ENCODE data around the gene MRPS6.

MRPS6 gene

DNA sequence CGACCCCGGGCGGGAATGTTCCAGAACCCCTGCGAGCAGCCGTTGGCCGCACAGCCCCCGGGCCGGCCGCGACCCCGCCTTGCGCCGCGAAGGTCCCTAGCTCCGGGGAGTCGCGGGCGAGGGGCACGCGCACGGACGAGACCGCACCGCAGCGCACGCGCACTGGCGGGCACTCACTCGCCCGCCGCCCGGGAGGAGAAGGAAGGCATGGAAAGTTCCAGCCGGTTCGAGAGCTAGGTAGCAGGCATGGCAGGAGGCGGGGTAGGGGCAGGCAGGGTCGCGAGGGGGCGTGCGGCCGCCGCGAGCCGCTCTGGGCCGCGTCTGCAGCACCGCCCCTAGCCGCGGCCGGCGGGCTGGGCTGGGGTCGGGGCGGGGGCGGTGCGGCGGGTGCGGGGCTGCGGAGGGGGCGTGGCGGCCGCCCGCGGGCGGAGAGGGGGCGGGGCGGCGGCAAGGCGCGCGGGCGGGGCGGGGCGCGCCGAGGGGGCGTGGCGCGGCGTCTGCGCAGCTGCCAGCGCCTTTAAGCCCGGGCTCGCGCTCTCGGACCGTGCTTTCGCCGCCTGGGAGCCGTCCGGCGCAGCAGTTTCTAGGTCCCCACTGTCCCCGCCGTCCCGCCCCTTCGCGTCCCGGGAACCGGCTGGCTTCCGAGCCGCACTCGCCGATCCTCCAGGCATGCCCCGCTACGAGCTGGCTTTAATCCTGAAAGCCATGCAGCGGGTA lies at the start of gene MRPS6, which contains the start of gene SLC5A3:
Gene MRPS6 (plus strand): TSS at position 547 of the 717 bp plus-strand sequence. CDS start 123 bp downstream, at position 670.
Gene SLC5A3 (plus strand): TSS at position 547 of the 717 bp plus-strand sequence. CDS start 21,621 bp downstream, outside the sequence.
- DNase-seq (ENCODE audit: low read depth in 2 of 2, low spot score in 1 of 2), result peak; percentile 44 to 47

DNA sequence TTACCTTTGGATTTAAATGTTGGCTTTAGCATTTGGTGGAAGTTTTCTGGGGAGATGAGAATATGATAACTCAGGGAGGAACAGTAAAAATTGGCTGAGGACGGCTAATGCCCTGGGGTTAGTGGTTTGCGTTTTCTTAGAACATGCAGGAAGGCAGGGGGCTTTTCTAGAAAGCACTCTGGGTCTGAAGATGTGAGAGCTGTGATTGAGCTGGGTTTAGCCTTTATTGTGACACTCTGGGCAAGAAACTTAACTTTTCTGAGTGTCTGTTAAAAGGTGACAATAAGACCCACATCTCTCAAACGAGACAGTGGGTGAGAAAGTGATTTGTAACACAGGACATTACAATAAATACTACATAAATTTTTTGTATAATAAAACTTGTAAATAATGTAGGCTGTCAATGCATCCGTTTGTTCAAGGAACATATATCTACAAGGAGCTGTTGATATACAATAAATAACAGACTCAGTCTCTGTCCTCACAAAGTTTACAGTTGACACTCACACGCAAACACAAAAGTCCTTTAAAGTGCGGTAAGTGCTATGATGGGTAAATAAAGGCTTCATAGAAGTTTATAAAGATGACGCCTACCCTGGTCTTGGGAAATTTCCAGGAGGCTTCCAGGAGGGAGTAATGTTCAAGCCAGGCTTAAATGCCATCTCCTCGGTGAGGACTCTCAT lies 49.5 kb upstream of the MRPS6 start:
- DNase-seq (ENCODE audit: low read depth in 2 of 2, low spot score in 1 of 2), result no peak

DNA sequence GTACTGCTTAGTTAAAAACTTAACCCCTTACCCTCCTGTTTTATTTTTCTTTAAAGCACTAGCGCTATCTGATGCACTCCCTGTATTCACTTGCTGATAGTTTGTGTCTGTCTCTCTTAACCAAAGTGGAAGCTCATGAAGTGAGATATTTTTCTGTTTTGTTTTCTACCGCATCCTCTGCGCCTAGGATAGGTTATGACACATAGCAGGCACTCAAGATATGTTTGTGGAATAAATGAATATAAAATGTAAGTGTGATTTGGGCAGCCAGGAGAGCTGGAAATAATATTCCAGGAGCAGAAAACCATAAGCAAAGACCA lies 49.0 kb upstream of the MRPS6 start:
- DNase-seq (ENCODE audit: low read depth in 2 of 2, low spot score in 1 of 2), result no peak

DNA sequence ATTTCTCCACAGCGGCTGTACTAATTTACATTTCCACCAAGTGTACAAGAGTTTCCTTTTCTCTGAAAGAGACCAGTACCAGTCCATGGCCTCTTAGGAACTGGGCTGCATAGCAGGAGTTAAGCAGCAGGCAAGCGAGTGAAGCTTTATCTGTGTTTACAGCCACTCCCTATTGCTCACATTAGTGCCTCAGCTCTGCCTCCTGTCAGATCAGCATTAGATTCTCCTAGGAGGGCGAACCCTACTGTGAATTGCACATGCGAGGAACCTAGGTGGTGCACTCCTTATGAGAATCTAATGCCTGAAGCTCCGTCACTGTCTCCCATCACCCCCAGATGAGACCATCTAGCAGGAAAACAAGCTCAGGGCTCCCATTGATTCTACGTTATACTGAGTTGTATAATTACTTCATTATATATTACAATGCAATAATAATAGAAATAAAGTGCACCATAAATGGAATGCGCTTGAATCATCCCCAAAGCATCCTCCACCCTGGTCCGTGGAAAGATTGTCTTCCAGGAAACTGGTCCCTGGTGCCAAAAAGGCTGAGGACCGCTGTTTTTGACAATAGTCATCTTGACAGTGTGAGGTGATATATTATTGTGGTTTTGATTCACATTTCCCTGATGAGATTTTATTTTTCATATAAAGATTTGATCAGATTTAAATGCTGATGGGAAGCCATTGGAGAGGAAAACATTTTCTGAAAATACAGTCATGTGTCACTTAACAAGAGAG lies 45.5 kb upstream of the MRPS6 start:
- DNase-seq (ENCODE audit: low read depth in 2 of 2, low spot score in 1 of 2), result no peak

DNA sequence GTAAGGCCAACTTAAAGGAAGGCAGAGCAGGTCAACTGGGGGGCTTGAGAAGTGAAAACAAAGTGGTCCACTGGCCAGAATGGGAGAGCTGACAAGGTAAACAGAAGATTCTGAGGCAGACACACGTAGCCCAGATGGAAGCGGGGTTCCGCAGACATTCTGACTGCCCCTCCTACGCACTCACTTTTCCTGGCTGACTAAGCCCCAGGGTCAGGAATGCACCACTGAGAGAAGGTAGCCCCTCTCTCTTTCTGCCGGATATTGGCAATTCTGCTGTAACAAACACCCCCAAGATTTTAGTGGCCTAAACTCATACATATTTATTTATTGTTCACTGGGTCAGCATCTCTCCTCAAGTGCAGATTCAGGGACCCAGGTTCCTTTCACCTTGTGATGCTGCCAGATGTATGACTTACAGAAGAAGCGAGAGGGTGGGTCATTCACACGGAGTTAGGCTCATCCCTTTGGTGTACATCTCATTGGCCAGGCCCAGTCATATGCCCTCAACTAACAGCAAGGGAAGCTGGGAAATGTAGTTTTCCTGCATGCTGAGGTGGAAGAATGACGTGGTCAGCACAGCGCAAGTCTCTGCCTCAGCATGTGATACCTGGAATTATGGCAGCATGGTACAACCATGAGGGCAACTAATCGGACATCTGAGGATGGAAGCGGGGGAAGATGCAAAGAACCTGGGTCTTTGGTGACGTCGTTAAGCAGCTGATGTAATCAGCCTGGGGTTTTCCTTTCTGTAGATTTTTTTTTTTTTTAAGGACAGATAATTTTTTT lies 43.4 kb upstream of the MRPS6 start:
- DNase-seq (ENCODE audit: low read depth in 2 of 2, low spot score in 1 of 2), result no peak

DNA sequence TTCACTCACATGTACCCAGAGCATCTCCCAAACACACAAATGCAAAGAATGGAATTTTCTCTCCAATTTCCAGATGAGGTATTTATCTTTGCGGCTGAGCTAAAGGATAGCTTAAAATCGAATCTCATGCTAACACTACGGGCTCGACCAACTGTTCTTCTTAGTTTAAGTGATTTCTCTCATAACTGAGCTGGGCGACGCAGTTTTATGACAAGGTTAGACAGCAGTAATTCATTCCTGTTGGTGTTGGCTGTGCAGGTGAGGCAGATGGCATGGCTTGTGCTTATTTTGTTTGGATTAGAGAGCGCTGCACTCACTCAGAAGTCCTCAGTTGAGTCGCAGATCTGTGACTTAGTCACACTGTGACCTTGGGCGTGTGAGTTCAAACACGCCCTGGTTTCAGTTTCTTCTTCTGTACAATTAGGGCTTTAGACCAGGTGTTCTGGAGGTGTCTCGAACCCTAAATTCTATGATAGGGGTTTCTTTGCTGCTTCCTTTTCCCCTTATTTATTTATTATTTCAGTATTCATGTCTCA lies 41.5 kb upstream of the MRPS6 start:
- no peak for DNase-seq (ENCODE audit: low read depth in 2 of 2, low spot score in 1 of 2)

DNA sequence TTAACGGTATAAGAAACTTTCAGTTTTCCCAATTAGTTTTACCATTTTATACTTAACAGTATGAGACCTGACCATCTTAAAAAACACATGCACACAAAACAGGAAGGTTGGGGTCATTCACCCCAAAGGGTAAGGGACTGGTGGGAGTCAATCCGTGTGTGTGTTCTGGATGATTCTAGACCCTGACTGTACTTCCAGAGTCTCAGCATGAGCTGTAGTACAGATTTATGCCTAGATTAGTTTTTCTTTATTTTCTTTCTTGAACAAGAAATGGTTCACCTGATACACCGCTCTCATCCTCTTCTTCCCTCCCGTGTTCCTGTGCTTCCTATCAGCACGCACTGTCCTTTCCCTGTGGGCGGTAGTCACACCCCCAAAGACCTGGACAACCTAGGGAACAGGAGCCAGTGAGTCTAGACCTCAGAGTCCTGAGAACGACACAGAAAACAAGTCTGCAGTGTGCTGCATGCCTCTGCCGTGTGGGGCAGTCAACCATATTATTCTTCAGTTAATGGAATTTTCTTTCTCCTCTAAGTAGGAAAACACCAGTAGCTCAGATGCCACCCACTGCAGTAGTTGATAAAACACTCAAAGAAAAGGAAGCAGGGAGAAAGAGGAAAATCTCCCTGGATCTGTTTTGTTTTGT lies 38.9 kb upstream of the MRPS6 start:
- no peak for DNase-seq (ENCODE audit: low read depth in 2 of 2, low spot score in 1 of 2)

DNA sequence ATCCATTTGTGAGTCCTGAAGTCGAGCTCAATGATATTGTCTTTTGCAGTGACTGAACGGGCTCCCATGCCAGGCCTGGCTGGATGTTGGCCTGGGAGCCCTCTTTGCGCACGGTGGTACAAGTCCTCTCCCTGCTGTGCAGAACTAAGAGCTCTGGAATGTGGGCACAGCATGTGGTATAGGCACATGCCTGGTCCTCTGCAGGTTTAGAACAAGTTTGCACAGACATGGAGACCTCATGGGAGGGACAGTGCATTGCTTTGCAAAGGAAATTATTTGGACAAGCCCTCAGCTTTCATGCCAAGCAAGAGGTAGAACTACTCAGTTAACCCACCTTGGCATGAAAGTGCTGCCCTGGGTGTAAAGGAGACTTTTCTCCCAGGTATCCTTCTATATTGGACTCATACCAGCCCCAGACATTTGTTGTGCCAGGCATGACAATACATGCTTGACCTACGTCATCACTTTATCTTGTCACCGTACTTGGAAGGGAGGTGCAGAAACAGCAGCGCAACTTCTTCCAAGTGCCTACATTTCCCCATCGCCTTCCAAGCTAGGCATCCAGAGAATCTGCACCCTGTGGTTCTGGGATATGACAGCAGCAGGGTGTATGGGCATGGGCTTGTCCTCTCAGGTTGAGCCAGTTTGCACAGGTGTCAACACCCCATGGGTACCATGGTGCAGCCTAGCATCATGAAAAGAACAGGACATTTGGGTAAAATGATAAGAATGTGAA lies 37.6 kb upstream of the MRPS6 start:
- DNase-seq (ENCODE audit: low read depth in 2 of 2, low spot score in 1 of 2), result no peak

DNA sequence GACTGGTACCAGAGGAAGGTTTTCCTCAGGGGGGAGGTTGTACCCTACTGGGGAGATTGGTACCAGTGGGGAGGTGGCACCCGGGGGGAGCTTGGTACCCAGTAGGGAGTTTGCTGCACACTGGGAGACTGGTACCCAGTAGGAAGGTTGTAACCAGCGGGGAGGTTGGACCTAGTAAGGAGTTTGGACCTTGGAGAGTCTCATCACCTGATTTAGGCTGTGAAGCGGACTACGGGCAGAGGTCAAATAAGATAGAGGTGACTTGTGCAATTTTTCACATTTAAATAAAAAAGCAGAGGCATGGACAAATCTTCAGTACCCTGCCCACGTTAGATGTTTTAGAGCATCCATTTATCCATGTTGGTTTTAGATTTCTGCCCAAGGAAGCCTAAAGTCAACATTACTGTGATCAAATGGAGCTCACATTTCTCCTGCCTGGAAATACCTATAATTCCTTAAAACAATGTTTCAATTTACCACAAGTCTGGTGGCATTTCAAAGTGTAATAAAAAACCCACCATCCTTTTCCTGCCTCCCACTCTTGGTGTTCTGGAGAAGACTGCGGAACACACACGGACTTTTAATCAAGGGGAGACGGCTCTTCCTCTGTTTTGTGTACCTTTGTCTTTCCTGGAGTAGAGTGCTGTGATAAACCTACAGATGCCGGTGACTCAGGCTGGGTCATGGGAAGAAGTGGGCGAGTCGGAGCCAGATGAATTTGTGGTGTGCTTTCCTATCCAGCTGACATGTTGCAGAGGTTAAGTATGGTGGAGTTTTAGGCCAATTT lies 36.2 kb upstream of the MRPS6 start:
- DNase-seq (ENCODE audit: low read depth in 2 of 2, low spot score in 1 of 2), result no peak

DNA sequence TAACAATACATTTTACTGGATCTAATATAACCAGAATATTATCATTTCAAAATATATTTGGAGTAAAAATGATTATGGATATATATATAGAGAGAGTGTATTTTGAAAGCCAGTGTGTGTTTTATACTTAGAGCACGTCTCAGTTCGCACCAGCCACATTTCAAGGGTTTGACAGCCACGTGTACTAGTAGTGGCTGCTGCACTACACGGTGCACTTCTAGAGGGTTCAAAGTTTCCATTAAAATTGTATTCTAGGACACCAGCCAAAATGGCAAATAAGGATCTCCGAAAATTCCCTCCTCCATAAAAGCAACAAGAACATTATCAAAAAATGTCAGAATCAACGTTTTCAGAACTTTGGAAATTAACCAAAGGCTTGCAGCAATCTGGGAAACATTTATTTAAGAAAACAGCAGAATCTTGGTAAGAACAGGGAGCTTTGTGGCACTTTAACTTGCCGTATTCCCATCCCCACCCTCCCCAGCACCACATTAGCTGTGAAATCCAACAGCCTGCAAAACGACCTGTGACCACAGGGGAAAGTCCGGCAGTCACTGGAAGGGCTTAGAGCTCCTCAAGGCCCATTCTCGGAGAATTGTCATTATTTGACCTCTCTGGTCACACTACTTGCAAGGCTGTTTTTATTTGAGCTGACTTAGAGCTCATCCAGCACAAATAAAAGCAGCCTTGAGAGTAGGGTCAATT lies 33.5 kb upstream of the MRPS6 start:
- no peak for DNase-seq (ENCODE audit: low read depth in 2 of 2, low spot score in 1 of 2)

DNA sequence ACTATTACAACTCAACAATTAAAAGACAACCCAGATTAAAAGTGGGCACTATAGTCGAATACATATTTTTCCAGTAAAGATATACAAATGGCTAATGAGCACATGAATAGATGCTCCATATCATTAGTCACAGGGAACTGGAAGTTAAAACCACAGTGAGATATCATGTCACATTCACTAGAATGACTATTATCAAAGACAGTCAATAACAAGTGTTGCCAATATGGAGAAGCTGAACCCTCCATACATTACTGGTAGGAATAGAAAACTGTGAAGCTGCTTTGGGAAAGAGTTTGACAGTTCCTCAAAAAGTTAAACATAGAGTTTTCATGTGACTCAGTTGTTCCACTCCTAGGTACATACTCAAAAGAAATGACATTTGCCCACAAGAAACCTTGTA lies 30.6 kb upstream of the MRPS6 start:
- no peak for DNase-seq (ENCODE audit: low read depth in 2 of 2, low spot score in 1 of 2)

DNA sequence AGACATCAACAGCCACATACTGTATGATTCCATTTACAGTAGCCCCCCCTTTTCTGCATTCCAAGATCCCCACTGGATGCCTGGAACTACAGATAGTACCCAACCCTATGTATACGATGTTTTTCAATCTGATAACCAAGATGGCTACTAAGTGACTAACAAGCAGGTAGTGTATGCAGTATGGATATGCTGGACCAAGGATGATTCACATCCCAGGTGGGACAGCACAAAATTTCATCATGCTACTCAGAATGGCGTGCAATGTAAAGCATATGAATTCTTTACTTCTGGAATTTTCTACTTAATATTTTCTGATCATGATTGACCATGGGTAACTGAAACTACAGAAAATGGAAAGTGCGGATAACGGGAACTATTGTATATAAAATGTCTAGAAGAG lies 30.0 kb upstream of the MRPS6 start:
- DNase-seq (ENCODE audit: low read depth in 2 of 2, low spot score in 1 of 2), result no peak

DNA sequence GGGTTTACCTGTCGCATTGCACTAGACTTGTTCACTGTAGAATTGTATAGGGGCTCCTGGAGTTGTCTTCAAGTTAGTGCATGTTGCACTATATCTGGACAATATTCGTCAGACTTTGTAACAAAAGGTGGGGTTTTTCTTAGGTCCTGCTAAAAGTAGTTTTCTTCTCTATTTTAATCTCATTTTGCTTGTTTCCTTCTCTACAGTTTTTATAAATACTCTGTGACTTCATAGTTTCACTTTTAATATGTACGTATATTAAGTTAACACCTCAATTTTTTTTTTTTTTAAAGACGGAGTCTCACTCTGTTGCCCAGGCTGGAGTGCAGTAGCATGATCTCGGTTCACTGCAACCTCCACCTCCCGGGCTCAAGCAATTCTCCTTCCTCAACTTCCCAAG lies 26.5 kb upstream of the MRPS6 start:
- DNase-seq (ENCODE audit: low read depth in 2 of 2, low spot score in 1 of 2), result no peak

DNA sequence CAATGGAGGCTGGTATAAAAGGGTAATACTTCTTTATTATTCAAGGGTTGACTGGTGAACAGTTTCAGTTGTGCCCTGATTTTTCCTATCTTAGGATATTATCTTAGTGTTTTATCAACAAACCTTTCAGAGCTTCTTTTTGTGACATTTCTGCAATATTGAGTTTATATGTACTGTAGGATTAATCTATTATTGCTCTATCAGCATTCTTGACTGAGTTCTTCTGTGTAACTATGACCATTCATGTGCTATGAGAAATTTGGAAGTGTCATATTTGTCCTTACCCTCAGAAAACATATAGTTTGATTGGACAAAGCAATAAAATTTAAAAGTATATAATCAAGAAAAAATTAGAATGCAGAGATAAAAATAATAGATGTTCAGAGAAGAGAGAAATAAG lies 25.5 kb upstream of the MRPS6 start:
- no peak for DNase-seq (ENCODE audit: low read depth in 2 of 2, low spot score in 1 of 2)

DNA sequence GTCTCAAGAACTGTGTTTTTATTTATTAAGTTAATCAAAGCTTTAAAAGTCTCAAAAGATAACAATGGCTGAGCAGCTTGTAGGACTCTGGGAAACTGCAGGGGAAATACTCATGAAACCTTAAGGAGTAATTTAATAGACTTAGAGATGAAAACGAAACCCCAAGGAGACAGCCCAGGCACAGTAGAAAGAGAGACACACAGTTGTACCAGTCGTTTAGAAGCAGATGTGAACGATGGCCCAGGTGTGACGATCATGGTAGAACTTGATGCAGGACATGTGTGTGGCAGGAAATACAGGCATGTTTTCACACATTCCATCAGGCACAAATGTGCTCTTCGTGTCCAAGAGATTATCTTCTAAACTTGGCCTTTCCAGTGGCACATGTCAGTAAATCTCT lies 21.2 kb upstream of the MRPS6 start:
- no peak for DNase-seq (ENCODE audit: low read depth in 2 of 2, low spot score in 1 of 2)

DNA sequence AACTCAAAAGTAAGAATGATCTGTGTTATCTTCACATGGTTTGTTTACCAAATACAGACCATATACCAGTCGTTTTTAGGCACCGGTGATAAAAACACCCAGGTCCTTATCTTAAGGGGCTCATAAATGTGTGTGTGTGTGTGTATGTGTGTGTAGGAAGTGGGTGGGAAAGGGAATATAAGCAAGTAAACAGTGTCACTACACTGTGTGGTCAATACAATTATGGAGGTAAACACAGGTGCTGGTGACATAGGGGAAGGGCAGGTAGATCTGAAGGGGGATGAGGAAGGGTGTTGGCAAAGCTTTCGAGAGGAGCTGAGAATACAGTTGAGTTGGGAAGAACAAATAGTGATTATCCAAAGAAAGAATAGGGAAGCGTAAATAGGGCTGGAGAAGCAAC lies 19.1 kb upstream of the MRPS6 start:
- DNase-seq (ENCODE audit: low read depth in 2 of 2, low spot score in 1 of 2), result no peak

DNA sequence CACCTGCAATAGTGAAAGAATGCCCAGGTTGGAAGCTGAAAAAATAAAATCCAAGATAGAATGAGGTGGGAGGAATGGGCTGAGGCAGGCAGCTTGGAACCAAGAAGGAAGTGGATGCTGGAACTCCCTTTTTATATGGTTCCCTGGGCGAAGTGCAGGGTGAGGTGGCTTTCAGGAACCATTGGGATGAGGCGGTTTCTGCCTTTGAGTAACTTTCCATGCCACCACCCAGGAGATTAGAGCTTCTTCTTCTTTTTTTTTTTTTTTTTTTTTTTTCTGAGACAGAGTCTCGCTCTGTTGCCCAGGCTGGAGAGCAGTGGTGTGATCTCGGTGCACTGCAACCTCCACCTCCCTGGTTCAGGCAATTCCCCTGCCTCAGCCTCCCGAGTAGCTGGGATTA lies 17.8 kb upstream of the MRPS6 start:
- no peak for DNase-seq (ENCODE audit: low read depth in 2 of 2, low spot score in 1 of 2)

DNA sequence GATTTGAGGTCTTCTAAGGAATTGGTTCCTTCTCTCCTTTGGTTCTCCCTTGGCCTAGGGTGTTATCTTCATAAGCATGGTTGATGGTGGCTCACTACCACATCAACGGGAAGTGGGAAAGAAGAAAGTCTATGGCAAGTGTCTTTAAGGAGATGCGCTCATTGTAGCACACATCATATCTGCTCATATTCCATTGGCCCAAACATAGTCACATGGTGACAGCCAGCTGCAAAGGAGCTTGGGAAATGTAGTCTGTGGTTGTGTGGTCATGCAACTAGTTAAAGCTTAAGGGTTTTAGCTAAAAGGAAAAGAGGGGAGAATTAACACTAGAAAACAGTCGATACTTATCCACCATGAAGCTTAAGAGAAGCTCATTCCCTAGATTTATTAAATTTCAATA lies 11.4 kb upstream of the MRPS6 start:
- DNase-seq (ENCODE audit: low read depth in 2 of 2, low spot score in 1 of 2), result no peak

DNA sequence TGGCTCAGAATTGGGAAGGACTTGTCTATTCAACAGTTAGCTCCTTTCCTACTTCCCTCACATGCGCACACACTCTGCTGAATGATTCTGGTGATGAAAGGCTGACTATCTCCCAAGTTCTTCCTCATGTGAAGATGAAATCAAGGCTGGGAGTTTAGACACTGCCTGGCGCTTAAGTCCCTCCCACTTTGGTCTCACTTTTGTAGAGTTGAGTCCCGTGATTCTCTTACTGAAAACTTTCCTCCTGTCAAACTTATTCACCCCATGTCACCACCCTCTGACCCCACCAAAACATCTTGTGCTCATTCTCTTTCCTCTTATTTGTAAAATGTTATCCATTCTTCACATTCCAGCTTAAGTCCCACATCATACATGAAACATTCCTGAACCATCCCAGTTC lies 8.4 kb upstream of the MRPS6 start:
- DNase-seq (ENCODE audit: low read depth in 2 of 2, low spot score in 1 of 2), result no peak
